Measurements from ENCODE around the gene DPPA2. TPM values are rescaled to one million over a fixed set of nuclear protein-coding genes. Genes with fewer than 3 reads are reported as not detected.

The DPPA2 gene
- total RNA-seq, 2 donors from 2014 or later: not detected

DNA sequence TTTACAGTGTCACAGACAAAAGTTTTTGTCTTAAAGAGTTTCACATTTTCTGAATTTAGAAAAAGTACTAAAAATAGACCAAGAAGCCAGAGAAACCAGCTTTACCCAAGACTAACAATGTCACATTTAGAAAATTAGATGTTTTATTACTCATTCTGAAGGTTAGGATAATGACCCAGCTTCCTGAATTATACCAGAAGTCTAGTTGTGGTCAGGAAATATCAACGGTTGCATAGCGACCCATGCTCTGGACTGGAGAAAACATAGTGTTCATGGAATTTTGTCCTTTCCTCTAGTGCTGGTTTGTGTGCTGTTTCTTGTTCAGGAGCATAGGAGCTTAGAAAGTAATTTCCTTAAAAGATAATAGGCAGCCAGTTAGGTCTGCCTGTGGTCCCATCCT lies 59.0 kb downstream of the DPPA2 start:
- H3K36me3 ChIP-seq: no peaks in the 10 kb centered on the region
- no peak overlapping the region for H3K9ac ChIP-seq (ENCODE audit: low read depth in 2 of 2, low read length in 2 of 2)
- no peaks in the 10 kb centered on the region for H3K4me1 ChIP-seq
- H3K27ac ChIP-seq: no peak overlapping the region
- intact Hi-C loops (cut with DNase I): no loop called here
- TF ChIP-seq CTCF (IDR thresholded peaks at IDR 0.05): no peak
- H3K9me3 ChIP-seq: no peaks in the 10 kb centered on the region
- H3K4me3 ChIP-seq: no peak overlapping the region
- H3K27me3 ChIP-seq: no peaks in the 10 kb centered on the region
- no peak for DNase-seq

- TF ChIP-seq CTCF (IDR thresholded peaks at IDR 0.05): no peak
- DNase-seq: no peak
- H3K27me3 ChIP-seq: no peaks in the 10 kb centered on the region
- H3K4me3 ChIP-seq: no peak overlapping the region
- H3K9me3 ChIP-seq: no peaks in the 10 kb centered on the region
- H3K4me1 ChIP-seq: no peaks in the 10 kb centered on the region
- no peak overlapping the region for H3K9ac ChIP-seq (ENCODE audit: low read depth in 2 of 2, low read length in 2 of 2)
- no peak overlapping the region for H3K27ac ChIP-seq
- H3K36me3 ChIP-seq: no peaks in the 10 kb centered on the region
- intact Hi-C loops (cut with DNase I): no loop called here
These were observed 61.5 kb downstream of the DPPA2 start for GRCh38 chr3:109254770-109255169.

GRCh38 chr3:109252641-109253040 lies 63.7 kb downstream of the DPPA2 start:
- intact Hi-C loops (cut with DNase I): no loop called here
- Histone ChIP-seq H3K9ac (ENCODE audit: low read depth in 2 of 2, low read length in 2 of 2) (no peak overlapping the region), H3K4me1 (no peaks in the 10 kb centered on the region), H3K36me3 (no peaks in the 10 kb centered on the region), H3K9me3 (no peaks in the 10 kb centered on the region), H3K27me3 (no peaks in the 10 kb centered on the region), H3K27ac (no peak overlapping the region), H3K4me3 (no peak overlapping the region)
- no peak for TF ChIP-seq CTCF (IDR thresholded peaks at IDR 0.05)
- no peak for DNase-seq

Other genes starting within 250 kb of the DPPA2 start
- not detected for gene MORC1, start 198.4 kb downstream of the DPPA2 start, total RNA-seq
- gene C3orf85, start 179.8 kb downstream of the DPPA2 start, total RNA-seq: 10 to 100 TPM; 10.5 to 18.8 TPM
- 1 to 10 TPM in 1 of 2 donors, not detected in 1; 1.9 TPM for gene DPPA4, start 21.0 kb upstream of the DPPA2 start, total RNA-seq

All from colonic mucosa (tissue), 4 donors.